Inflammatory macrophage (primary cell): Measurements from ENCODE around the gene TACR1.

ENCODE experiments used
- DNase-seq, 2 donors: peaks; one replicate each; pipeline ENCODE4 v3.0.0-alpha.2; 2020 to 2022

Gene TACR1

DNA sequence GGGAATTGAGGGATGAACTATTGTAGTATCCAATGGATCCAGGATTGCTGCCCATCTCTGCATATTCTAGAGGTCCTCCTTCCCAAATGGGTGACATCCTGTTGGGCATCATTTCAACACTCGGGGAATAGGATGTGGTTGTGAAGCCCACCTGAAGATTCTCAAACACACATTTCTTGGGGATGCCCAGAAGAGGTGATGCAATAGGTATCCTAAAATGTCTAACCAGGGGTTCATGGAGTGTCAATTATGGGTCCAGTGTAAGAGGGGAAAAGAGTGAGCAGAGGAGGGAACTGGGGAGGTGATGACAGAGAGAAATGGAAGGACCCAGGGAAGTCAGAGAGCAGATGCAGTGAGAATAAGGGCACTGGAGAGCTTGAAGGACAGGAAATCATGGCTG is 188.7 kb downstream of the TACR1 start:
- no peak for DNase-seq

GRCh38 chr2:75007819-75008218 is 191.5 kb downstream of the TACR1 start:
- DNase-seq: no peak

DNA sequence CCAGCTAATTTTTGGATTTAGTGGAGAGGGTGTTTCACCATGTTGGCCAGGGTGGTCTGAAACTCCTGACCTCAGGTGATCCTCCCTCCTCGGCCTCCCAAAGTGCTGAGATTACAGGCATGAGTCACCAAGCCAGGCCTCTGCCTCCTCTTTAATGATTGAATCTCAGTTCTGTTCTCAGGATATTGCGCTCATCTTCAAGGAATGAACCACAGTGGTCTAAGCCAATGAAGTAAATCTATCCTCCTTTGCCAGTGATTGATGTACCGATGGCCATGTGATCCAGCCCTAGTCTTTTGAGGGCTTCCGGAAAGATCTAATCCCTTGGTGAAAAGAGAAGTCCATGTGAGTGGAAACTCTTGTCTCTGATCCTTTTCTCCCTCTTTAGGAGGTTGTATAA is 192.3 kb downstream of the TACR1 start:
- DNase-seq: no peak

- DNase-seq: no peak
Measured at GRCh38 chr2:75006041-75006440, 193.3 kb downstream of the TACR1 start.

DNA sequence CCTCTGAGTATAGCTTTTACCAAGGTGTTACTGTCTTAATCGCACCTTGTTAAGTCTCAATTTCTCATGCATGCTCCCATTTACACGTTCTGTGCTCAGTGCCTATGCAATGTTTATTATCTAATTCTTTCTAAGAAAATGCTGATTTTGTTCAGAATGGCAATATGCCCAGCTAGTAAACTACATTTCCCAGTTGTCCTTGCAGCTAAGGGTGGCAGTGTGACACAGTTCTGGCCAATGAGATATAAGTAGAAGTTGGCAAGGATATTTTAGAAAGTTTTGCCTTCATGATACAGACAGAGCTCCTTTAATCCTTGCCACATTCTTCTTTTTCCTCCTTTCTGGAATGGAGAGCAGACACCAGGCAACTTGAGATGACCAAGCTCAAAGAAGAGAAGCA is 195.5 kb downstream of the TACR1 start:
- DNase-seq: no peak

- no peak for DNase-seq
Measured at GRCh38 chr2:75003276-75003675, 196.0 kb downstream of the TACR1 start.

DNA sequence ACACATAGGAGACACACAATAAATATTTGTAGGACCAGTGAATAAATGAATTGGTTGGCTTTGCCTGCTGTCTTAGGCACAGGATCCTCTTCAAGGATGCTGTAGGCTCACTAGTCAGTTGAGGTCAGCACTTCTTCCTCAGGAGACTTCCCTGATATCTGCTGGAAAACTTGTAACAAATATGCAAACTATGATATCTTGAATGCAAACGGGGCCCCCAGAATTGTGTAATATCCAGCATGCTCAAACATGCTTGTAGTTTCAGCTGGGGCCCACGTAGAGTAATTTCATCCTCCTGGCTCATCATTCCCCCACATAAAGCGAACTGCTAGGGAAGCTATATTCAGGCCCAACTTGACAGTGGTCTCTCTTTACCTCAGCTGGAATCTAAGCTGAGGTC is 197.3 kb downstream of the TACR1 start:
- no peak for DNase-seq

GRCh38 chr2:74999468-74999867 is 199.9 kb downstream of the TACR1 start:
- no peak for DNase-seq
